ENCODE data around the gene ACOT7.

The ACOT7 gene

GRCh38 chr1:6257541-6258069 is 136.0 kb downstream of the ACOT7 start:
- Histone ChIP-seq H3K27me3 (ENCODE audit: insufficient read depth, low read length, poor library complexity, severe bottlenecking) (no peaks in the 10 kb centered on the region), H3K9ac (ENCODE audit: low read depth, low read length, poor library complexity, severe bottlenecking) (no peak overlapping the region), H3K4me1 (ENCODE audit: insufficient read depth, low read length, poor library complexity, severe bottlenecking) (peaks cover 3% of the 10 kb centered on the region), H3K4me3 (ENCODE audit: low read length, poor library complexity, severe bottlenecking) (no peak overlapping the region), H3K9me2 (replicated peaks; ENCODE audit: low read depth, low read length) (no peaks in the 10 kb centered on the region), H3K79me2 (ENCODE audit: insufficient read depth, low read length) (no peaks in the 10 kb centered on the region), H3K9me3 (ENCODE audit: insufficient read depth, low read depth, low read length) (no peaks in the 10 kb centered on the region), H3K36me3 (ENCODE audit: insufficient read depth, low read length) (no peaks in the 10 kb centered on the region), H4K20me1 (ENCODE audit: insufficient read depth, low read length, poor library complexity, severe bottlenecking) (no peaks in the 10 kb centered on the region), H3K4me2 (ENCODE audit: low read depth, low read length, poor library complexity, severe bottlenecking) (no peak overlapping the region), H3F3A (ENCODE audit: low read depth) (no peaks in the 10 kb centered on the region), H2AFZ (ENCODE audit: low read length) (no peak overlapping the region)
- TF ChIP-seq, protein P1, sequence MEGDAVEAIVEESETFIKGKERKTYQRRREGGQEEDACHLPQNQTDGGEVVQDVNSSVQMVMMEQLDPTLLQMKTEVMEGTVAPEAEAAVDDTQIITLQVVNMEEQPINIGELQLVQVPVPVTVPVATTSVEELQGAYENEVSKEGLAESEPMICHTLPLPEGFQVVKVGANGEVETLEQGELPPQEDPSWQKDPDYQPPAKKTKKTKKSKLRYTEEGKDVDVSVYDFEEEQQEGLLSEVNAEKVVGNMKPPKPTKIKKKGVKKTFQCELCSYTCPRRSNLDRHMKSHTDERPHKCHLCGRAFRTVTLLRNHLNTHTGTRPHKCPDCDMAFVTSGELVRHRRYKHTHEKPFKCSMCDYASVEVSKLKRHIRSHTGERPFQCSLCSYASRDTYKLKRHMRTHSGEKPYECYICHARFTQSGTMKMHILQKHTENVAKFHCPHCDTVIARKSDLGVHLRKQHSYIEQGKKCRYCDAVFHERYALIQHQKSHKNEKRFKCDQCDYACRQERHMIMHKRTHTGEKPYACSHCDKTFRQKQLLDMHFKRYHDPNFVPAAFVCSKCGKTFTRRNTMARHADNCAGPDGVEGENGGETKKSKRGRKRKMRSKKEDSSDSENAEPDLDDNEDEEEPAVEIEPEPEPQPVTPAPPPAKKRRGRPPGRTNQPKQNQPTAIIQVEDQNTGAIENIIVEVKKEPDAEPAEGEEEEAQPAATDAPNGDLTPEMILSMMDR (conservative IDR thresholded peaks at IDR 0.05; ENCODE audit: low read length), result no peak
- TF ChIP-seq EZH2phosphoT487 (IDR thresholded peaks at IDR 0.05; ENCODE audit: borderline replicate concordance), result no peak

DNA sequence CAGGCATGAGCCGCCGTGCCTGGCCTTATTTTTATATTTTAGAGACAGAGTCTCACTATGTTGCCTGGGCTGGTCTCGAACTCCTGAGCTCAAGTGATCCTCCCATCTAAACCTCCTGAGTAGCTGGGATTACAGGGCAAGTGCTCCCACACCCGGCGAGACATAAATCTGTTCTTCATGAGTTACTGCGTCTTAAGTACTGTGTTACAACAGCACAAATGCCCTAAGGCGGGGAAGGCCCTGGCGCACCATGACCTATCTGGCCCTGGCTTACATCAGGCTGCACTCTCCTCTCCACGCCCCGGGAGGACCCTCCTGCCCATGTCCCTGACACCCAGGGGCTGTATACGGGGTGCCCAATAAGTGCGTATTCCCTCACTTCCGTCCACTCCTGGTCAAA is 136.9 kb downstream of the ACOT7 start:
- Histone ChIP-seq H3K4me1 (ENCODE audit: insufficient read depth, low read length, poor library complexity, severe bottlenecking) (peaks cover 3% of the 10 kb centered on the region), H3F3A (ENCODE audit: low read depth) (no peaks in the 10 kb centered on the region), H3K9me3 (ENCODE audit: insufficient read depth, low read depth, low read length) (no peaks in the 10 kb centered on the region), H3K4me3 (ENCODE audit: low read length, poor library complexity, severe bottlenecking) (no peak overlapping the region), H3K79me2 (ENCODE audit: insufficient read depth, low read length) (no peaks in the 10 kb centered on the region), H3K4me2 (ENCODE audit: low read depth, low read length, poor library complexity, severe bottlenecking) (no peak overlapping the region), H3K27me3 (ENCODE audit: insufficient read depth, low read length, poor library complexity, severe bottlenecking) (no peaks in the 10 kb centered on the region), H3K9ac (ENCODE audit: low read depth, low read length, poor library complexity, severe bottlenecking) (no peak overlapping the region), H3K36me3 (ENCODE audit: insufficient read depth, low read length) (no peaks in the 10 kb centered on the region), H4K20me1 (ENCODE audit: insufficient read depth, low read length, poor library complexity, severe bottlenecking) (no peaks in the 10 kb centered on the region), H2AFZ (ENCODE audit: low read length) (no peak overlapping the region), H3K9me2 (replicated peaks; ENCODE audit: low read depth, low read length) (no peaks in the 10 kb centered on the region)
- no peak for TF ChIP-seq EZH2phosphoT487 (IDR thresholded peaks at IDR 0.05; ENCODE audit: borderline replicate concordance)
- TF ChIP-seq, protein P1 (conservative IDR thresholded peaks at IDR 0.05; ENCODE audit: low read length), result no peak

- Histone ChIP-seq H3K79me2 (ENCODE audit: insufficient read depth, low read length) (no peaks in the 10 kb centered on the region), H3K36me3 (ENCODE audit: insufficient read depth, low read length) (no peaks in the 10 kb centered on the region), H3K9me2 (replicated peaks; ENCODE audit: low read depth, low read length) (no peaks in the 10 kb centered on the region), H3K9ac (ENCODE audit: low read depth, low read length, poor library complexity, severe bottlenecking) (no peak overlapping the region), H3F3A (ENCODE audit: low read depth) (no peaks in the 10 kb centered on the region), H3K9me3 (ENCODE audit: insufficient read depth, low read depth, low read length) (no peaks in the 10 kb centered on the region), H3K4me3 (ENCODE audit: low read length, poor library complexity, severe bottlenecking) (no peak overlapping the region), H3K27me3 (ENCODE audit: insufficient read depth, low read length, poor library complexity, severe bottlenecking) (no peaks in the 10 kb centered on the region), H3K4me2 (ENCODE audit: low read depth, low read length, poor library complexity, severe bottlenecking) (no peak overlapping the region), H2AFZ (ENCODE audit: low read length) (no peak overlapping the region), H4K20me1 (ENCODE audit: insufficient read depth, low read length, poor library complexity, severe bottlenecking) (no peaks in the 10 kb centered on the region), H3K4me1 (ENCODE audit: insufficient read depth, low read length, poor library complexity, severe bottlenecking) (no peaks in the 10 kb centered on the region)
- TF ChIP-seq, protein P1 (conservative IDR thresholded peaks at IDR 0.05; ENCODE audit: low read length), result no peak
- TF ChIP-seq EZH2phosphoT487 (IDR thresholded peaks at IDR 0.05; ENCODE audit: borderline replicate concordance), result no peak
Measured at GRCh38 chr1:6254691-6255090, 138.9 kb downstream of the ACOT7 start.

Data from Loucy (cell line).